ENCODE measurements around the gene SLC6A6.

DNA sequence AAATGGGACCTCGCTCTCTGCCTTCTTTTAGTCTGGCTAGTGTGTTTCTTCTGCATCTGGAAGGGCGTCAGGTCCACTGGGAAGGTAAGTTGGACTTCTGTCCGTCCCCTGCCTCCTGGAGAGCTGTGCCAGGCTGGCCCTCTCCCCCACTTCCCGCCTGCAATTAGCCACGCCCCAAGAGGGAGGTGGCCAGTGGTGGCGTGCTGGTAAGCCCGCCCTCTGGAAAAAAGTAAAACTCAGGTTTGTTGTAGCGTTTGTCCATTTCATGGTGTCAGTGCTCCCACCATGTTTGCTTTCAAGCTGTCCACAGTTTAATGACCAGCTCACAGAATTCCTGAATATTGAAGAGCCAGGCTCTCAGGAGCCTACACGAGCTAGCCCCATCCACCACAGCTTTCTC is 55.6 kb downstream of the SLC6A6 start:
- TF ChIP-seq, protein P1, sequence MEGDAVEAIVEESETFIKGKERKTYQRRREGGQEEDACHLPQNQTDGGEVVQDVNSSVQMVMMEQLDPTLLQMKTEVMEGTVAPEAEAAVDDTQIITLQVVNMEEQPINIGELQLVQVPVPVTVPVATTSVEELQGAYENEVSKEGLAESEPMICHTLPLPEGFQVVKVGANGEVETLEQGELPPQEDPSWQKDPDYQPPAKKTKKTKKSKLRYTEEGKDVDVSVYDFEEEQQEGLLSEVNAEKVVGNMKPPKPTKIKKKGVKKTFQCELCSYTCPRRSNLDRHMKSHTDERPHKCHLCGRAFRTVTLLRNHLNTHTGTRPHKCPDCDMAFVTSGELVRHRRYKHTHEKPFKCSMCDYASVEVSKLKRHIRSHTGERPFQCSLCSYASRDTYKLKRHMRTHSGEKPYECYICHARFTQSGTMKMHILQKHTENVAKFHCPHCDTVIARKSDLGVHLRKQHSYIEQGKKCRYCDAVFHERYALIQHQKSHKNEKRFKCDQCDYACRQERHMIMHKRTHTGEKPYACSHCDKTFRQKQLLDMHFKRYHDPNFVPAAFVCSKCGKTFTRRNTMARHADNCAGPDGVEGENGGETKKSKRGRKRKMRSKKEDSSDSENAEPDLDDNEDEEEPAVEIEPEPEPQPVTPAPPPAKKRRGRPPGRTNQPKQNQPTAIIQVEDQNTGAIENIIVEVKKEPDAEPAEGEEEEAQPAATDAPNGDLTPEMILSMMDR (IDR thresholded peaks at IDR 0.05) = no peak
- TF ChIP-seq EP300 (IDR thresholded peaks at IDR 0.05; ENCODE audit: borderline replicate concordance in 1 of 2, low read depth in 1 of 2, low read length in 1 of 2) (no peak), NFIC (IDR thresholded peaks at IDR 0.05; ENCODE audit: borderline replicate concordance) (no peak), ELF1 (IDR thresholded peaks at IDR 0.05) (no peak), POLR2AphosphoS5 (IDR thresholded peaks at IDR 0.05; ENCODE audit: low read depth, low read length) (no peak), JUND (IDR thresholded peaks at IDR 0.05) (no peak), RAD21 (IDR thresholded peaks at IDR 0.05; ENCODE audit: low read length) (no peak), EZH2phosphoT487 (IDR thresholded peaks at IDR 0.05; ENCODE audit: borderline replicate concordance, low read depth) (no peak)
- TF ChIP-seq, protein P2, sequence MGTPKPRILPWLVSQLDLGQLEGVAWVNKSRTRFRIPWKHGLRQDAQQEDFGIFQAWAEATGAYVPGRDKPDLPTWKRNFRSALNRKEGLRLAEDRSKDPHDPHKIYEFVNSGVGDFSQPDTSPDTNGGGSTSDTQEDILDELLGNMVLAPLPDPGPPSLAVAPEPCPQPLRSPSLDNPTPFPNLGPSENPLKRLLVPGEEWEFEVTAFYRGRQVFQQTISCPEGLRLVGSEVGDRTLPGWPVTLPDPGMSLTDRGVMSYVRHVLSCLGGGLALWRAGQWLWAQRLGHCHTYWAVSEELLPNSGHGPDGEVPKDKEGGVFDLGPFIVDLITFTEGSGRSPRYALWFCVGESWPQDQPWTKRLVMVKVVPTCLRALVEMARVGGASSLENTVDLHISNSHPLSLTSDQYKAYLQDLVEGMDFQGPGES (IDR thresholded peaks at IDR 0.05; ENCODE audit: low read depth, low read length) = no peak
- TF ChIP-seq, protein P3, sequence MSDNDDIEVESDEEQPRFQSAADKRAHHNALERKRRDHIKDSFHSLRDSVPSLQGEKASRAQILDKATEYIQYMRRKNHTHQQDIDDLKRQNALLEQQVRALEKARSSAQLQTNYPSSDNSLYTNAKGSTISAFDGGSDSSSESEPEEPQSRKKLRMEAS (IDR thresholded peaks at IDR 0.05; ENCODE audit: low read depth) = no peak

Data from SK-N-SH (cell line).